Smooth muscle cell of the brain vasculature (primary cell): ENCODE data around the gene KRTAP10-11.
"Not testable (repeated sequence)": the region's sequence is repeated elsewhere in the genome, so short reads cannot be mapped to it uniquely, and the experiment has no call there.

Experiments
- DNase-seq: peaks from one replicate; pipeline ENCODE4 v3.0.0-alpha.2; 2012; ENCODE audit warnings: low read depth, low spot score

KRTAP10-11 gene

GRCh38 chr21:44614961-44615391 lies 31.2 kb upstream of the KRTAP10-11 start:
- no peak for DNase-seq

DNA sequence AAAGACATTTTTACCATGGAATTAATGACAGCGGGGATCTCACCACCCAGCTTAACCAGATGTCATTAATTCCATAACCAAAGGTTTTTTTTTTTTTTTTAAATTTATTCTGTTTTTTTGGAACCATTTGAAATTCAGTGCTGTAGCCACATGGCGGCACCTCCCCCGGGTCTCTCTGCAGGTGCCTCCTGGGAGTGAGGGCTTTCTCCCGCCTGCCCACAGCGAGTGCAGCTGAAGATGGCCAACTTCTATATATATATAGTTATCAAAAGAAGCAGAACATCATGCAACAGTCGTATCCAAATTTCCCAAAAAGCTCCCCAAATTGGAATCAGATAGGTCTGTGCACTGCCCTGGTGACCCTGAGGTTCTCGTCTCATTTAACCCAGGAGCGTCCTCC lies 30.7 kb upstream of the KRTAP10-11 start:
- DNase-seq, result no peak

DNA sequence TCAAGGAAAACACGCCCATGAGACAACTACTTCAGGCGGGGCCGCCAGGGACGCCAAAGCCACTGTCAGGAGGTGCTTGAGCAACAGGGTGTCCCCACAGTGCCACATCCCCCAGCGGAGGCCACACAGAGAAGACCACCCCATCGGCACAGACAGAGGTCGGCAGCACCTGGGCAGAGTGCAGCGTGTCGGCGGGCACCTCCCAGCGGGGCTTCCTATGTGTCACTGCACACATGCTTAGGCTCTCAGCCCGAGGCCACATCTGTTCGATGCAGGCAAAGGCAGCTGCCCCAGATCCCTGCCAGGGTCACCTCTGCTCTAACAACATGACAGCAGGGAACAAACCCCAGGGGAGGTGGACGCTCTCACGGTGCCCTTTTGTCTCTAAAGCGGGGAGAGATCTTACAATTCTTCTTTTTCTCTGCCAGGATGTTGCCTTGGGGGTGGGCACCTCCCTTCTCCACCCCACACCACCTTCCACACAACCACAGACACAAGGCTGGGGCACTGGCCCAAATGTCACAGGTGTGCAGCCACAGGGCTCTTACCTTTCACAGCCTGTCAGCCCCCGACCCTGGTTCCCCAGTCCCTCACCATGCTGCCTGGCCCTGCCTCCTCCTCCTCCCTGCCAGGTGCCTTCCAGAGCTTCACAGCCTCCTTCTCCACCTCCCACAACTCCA lies 30.2 kb upstream of the KRTAP10-11 start:
- DNase-seq, result no peak

DNA sequence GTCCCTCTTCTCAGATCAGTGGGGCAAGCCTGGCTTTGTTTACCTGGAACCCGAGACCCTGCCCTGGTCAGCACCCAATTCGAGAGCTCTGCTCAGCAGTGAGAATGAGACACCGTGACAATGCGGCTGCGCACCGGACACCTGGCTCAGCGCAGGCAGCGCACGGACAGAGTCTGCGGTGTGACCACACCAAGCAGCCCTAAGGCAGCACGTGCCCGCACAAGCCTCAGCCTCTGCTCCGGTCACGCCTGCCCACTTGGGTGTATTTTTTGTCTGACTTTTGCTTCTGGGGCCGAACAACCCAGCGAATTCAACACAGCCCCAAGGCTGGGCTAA lies 29.7 kb upstream of the KRTAP10-11 start:
- no peak for DNase-seq

GRCh38 chr21:44617071-44617501 lies 29.1 kb upstream of the KRTAP10-11 start:
- DNase-seq, result no peak

DNA sequence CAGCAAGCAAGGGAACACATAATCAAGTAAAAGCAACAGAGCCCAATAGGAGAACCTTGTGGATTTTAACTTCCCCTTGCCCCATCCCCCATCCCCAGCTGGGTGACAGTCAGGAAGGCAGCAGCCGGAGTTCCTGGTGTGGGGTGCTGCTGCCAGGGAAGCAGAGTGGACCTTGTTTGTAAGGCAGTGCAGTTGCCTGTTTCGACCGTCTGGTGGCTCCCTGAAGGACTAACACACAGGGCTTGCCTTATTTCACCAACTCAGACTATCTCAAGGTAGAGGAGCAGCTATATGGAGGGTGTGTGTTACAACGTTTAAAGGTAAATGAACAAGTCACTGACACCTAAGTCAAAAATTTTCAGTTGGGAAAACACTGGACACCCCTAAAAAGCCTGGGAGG lies 27.7 kb upstream of the KRTAP10-11 start:
- no peak for DNase-seq

DNA sequence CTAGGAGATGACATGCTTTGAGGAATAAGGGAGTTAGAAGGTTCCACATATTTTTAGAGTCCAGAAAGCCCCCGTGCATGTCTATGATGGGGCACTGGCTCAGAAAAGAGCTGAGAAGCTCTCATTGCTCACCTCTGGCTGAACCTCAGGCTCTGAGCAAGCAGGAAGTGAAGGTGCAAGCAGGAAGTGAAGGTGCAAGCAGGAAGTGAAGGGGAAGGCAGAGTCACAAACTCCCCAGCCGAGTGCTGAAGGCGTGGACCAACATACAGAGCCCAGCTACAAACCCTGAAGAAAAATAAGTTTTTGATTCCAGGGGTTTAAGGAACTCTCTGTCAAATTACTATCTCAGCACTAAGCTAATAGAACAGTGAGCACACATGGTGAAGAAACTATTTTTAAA lies 27.3 kb upstream of the KRTAP10-11 start:
- no peak for DNase-seq

DNA sequence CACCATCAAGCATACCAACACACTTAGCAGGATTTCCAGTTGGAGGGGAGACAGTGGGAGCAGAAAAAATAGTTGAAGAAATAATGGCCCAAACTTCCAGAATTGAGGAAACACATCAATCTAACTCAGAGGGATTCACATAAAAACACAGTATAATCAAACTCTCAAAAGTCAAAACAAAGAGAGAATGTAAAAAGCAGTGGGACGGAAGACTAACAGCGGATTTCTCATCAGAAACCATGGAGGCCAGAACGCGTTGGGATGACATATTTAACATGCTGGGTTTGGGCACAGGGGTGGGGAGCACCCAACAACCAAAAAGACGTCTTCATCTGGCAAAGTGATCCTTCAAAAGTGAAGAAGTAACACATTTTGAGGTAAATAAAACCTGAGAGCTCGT lies 26.3 kb upstream of the KRTAP10-11 start:
- DNase-seq, result no peak

- DNase-seq, result no peak
Measured at GRCh38 chr21:44623575-44623974, 22.6 kb upstream of the KRTAP10-11 start.

DNA sequence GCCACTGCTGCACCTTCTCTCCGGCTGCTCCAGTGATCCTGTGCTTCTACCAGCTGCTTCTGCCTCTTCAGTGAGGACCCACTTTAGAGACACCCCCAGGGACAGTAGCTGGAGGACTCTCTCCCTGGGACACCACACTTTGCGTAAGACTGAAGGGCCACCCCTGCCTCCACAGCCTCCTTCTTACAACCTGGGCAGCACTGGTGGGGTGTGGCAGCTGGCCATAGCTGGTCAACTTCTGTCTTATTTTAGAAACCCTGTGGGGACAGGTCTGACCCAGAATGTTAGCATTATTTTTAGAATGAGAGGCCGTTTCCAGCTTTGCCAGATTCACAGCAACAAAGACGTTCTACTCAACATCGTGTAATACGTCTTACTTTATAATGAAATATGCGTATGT lies 20.5 kb upstream of the KRTAP10-11 start:
- DNase-seq, result no peak

- no peak for DNase-seq
Measured at GRCh38 chr21:44626262-44626661, 20.0 kb upstream of the KRTAP10-11 start.

DNA sequence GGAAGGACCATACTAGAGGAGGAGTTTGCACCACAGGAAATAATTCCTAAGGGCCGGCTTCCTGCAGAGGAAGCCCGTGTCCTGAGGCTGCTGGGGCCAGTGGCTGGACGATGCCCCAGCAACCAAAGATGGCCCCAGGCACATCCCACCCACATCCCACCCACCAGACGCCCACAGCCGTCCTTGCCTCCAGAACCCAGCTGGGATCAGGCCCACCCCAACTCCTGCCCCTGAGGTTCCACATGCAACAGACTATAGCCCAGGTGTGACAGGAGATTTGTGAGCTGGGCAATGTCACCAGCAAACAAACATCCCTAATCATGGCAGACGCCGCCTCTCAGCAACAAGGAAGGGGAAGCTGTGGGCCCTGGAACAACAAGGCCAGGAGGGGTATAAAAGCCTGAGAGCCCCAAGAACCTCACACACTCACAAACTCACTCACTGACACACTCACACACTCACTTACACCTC lies 19.5 kb upstream of the KRTAP10-11 start, which contains the start of gene KRTAP10-9:
Gene KRTAP10-9 (plus strand): TSS at position 421 of the 471 bp plus-strand sequence. CDS start 79 bp downstream, outside the sequence.
- no peak for DNase-seq

DNA sequence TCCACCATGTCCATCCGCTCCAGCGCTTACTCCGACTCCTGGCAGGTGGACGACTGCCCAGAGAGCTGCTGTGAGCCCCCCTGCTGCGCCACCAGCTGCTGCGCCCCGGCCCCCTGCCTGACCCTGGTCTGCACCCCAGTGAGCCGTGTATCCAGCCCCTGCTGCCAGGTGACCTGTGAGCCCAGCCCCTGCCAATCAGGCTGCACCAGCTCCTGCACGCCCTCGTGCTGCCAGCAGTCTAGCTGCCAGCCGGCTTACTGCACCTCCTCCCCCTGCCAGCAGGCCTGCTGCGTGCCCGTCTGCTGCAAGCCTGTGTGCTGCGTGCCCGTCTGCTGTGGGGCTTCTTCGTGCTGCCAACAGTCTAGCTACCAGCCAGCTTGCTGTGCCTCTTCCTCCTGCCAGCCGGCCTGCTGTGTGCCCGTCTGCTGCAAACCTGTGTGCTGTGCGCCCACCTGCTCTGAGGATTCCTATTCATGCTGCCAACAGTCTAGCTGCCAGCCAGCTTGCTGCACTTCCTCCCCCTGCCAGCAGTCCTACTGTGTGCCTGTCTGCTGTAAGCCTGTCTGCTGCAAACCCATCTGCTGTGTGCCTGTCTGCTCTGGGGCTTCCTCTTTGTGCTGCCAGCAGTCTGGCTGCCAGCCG lies 18.9 kb upstream of the KRTAP10-11 start:
- DNase-seq, result not testable (repeated sequence)

GRCh38 chr21:44627831-44628233 lies 18.4 kb upstream of the KRTAP10-11 start:
- not testable (repeated sequence) for DNase-seq

DNA sequence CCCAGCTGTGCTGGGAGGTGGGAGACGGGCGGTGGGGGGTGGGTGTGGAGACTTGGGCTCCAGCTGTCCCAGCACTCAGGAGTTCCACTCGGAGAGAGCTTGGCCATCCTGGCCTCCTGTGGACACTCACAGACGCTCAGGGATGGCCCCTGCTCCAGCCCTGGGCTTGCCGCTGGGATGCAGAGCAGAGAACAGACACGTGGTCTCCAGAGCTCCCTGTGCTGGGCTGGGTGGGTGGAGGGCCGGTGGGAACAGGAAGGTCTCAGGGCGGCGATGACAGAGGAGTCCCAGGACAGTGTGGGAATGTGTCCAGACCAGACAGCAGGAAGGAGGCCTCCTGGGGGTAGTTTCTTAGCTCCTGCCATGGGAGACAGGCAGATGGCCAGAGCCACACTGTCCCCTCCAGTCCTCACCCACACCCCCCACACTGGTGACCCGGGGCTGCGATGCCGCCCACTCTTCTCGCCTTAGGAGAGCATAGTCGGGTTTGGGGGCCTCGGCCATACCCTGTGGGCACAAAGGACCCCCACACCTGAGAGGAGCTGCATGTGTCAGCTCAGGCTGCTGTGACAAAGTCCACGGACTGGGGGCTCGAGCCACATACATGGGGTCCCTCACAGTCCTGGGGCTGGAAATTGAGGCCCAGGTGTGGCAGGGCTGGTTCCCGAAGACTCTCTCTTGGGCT lies 17.4 kb upstream of the KRTAP10-11 start:
- DNase-seq, result no peak

DNA sequence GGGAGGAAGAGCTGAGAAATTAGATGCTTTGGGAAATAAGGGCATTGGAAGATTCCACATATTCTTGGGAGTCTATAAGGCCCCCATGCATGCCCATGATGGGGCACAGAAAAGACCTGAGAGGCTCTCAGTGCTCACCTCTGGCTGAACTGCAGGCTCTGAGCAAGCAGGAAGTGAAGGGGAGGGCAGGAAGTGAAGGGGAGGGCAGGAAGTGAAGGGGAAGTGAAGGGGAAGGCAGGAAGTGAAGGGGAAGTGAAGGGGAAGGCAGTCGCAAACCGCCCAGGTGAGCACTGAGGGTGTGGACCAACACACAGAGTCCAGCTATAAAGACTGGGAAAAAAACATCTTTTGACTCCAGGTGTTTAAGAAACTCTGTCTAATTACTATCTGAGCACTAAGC lies 15.8 kb upstream of the KRTAP10-11 start:
- DNase-seq, result no peak

DNA sequence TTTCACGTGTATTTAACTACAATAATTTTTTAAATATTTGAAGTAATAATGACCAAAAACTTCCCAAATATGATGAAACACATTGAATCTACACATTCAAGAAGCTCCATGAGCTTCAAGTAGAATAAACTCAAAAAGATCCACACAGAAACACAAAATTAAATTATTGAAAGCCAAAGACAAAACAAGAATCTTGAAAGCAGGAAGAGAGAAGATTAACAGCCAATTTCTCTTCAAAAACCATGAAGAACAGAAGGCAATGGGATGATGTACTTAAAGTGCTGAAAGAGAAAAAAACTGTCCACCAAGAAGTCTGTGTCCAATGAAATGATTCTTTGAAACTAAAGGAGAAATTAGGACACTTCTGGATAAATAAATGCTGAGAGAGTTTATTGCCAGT lies 14.1 kb upstream of the KRTAP10-11 start:
- no peak for DNase-seq

- no peak for DNase-seq
Measured at GRCh38 chr21:44636209-44637017, 9.8 kb upstream of the KRTAP10-11 start.

- DNase-seq, result no peak
Measured at GRCh38 chr21:44637018-44637850, 9.0 kb upstream of the KRTAP10-11 start, which contains the start of gene KRTAP10-10. Gene KRTAP10-10 (plus strand): TSS chr21:44637356. CDS start chr21:44637418, 62 bp downstream.

- DNase-seq, result not testable (repeated sequence)
Measured at GRCh38 chr21:44637851-44638348, 8.3 kb upstream of the KRTAP10-11 start.
